ENCODE data around the gene WHRN.
A peak's percentile ranks its signal among the peaks of the same experiment; 100 is the strongest.

Gene WHRN

GRCh38 chr9:114394523-114395333 is 110.5 kb downstream of the WHRN start:
- Histone ChIP-seq H3K9me3 (ENCODE audit: control insufficient read depth, low read length) (no peaks in the 10 kb centered on the region), H3K27ac (ENCODE audit: insufficient read depth, low read depth, low read length, poor library complexity, severe bottlenecking) (no peak overlapping the region), H3K36me3 (ENCODE audit: control insufficient read depth, insufficient read depth, low read length) (no peaks in the 10 kb centered on the region), H3K4me3 (ENCODE audit: insufficient read depth, low read depth, low read length) (no peak overlapping the region), H3K27me3 (ENCODE audit: control insufficient read depth, insufficient read depth, low read length, poor library complexity, severe bottlenecking) (no peaks in the 10 kb centered on the region), H3K4me1 (ENCODE audit: control insufficient read depth, insufficient read depth, low read length) (peaks cover 27% of the 10 kb centered on the region)
- 83 to 90% methylated on average over 7 of the region's 7 CpGs for WGBS, 2 experiments

DNA sequence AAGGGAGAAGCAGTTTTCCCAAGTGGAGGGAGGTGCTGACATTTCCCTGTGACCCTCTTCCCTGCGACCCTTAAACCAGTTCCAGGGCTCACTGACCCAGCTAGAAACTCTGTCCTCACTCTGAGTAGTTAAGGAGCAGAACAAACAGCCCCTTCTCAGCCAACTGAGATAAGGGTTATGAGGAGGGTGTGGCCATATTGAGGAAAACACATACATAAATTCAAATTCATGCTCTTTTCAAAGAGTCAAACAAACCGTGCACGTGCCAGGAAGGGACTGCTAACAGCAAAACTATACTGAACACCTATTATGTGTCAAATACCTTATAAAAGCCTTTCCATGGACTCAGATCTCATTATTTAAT is 112.5 kb downstream of the WHRN start:
- Histone ChIP-seq H3K27ac (ENCODE audit: insufficient read depth, low read depth, low read length, poor library complexity, severe bottlenecking) (no peak overlapping the region), H3K36me3 (ENCODE audit: control insufficient read depth, insufficient read depth, low read length) (no peaks in the 10 kb centered on the region), H3K27me3 (ENCODE audit: control insufficient read depth, insufficient read depth, low read length, poor library complexity, severe bottlenecking) (no peaks in the 10 kb centered on the region), H3K4me3 (ENCODE audit: insufficient read depth, low read depth, low read length) (no peak overlapping the region), H3K9me3 (ENCODE audit: control insufficient read depth, low read length) (no peaks in the 10 kb centered on the region), H3K4me1 (ENCODE audit: control insufficient read depth, insufficient read depth, low read length) (peaks cover 33% of the 10 kb centered on the region)
- WGBS, 2 experiments, result 83 to 94% methylated on average over 3 of the region's 3 CpGs

DNA sequence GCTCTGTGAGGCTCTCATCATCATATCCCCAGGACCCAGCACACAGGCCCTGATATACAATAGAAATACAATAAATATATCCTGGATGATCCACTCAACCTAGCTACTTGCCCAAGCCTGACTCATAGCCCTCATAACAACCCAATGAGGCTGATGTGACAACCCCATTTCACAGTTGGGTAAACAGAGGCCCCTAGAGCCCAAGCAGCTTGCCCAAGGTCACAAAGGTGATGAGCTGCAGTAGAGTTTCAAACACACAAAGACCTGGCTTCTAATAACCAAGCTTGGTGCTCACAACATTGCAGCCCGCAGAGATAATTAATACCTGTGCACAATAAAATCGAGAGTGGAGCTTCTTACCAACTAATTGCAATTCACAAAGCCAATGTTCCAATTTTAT is 114.3 kb downstream of the WHRN start:
- peaks cover 37% of the 10 kb centered on the region for H3K4me1 ChIP-seq (ENCODE audit: control insufficient read depth, insufficient read depth, low read length)
- whole genome bisulfite sequencing, 2 experiments, result 94% methylated on average over 2 of the region's 2 CpGs
- no peaks in the 10 kb centered on the region for H3K9me3 ChIP-seq (ENCODE audit: control insufficient read depth, low read length)
- H3K27ac ChIP-seq (ENCODE audit: insufficient read depth, low read depth, low read length, poor library complexity, severe bottlenecking), result no peak overlapping the region
- H3K27me3 ChIP-seq (ENCODE audit: control insufficient read depth, insufficient read depth, low read length, poor library complexity, severe bottlenecking), result no peaks in the 10 kb centered on the region
- H3K4me3 ChIP-seq (ENCODE audit: insufficient read depth, low read depth, low read length), result no peak overlapping the region
- H3K36me3 ChIP-seq (ENCODE audit: control insufficient read depth, insufficient read depth, low read length), result no peaks in the 10 kb centered on the region

- H3K36me3 ChIP-seq (ENCODE audit: control insufficient read depth, insufficient read depth, low read length), result no peaks in the 10 kb centered on the region
- no peak overlapping the region for H3K4me3 ChIP-seq (ENCODE audit: insufficient read depth, low read depth, low read length)
- no peaks in the 10 kb centered on the region for H3K27me3 ChIP-seq (ENCODE audit: control insufficient read depth, insufficient read depth, low read length, poor library complexity, severe bottlenecking)
- H3K4me1 ChIP-seq (ENCODE audit: control insufficient read depth, insufficient read depth, low read length), result peaks cover 39% of the 10 kb centered on the region
- no peak overlapping the region for H3K27ac ChIP-seq (ENCODE audit: insufficient read depth, low read depth, low read length, poor library complexity, severe bottlenecking)
- WGBS, 2 experiments, result 85 to 86% methylated on average over 6 to 7 of the region's 7 CpGs
- no peaks in the 10 kb centered on the region for H3K9me3 ChIP-seq (ENCODE audit: control insufficient read depth, low read length)
These were observed 115.5 kb downstream of the WHRN start for GRCh38 chr9:114389612-114390368.

GRCh38 chr9:114388764-114389375 is 116.4 kb downstream of the WHRN start:
- Histone ChIP-seq H3K36me3 (ENCODE audit: control insufficient read depth, insufficient read depth, low read length) (no peaks in the 10 kb centered on the region), H3K27ac (ENCODE audit: insufficient read depth, low read depth, low read length, poor library complexity, severe bottlenecking) (no peak overlapping the region), H3K27me3 (ENCODE audit: control insufficient read depth, insufficient read depth, low read length, poor library complexity, severe bottlenecking) (no peaks in the 10 kb centered on the region), H3K4me1 (ENCODE audit: control insufficient read depth, insufficient read depth, low read length) (peaks cover 39% of the 10 kb centered on the region), H3K4me3 (ENCODE audit: insufficient read depth, low read depth, low read length) (no peak overlapping the region), H3K9me3 (ENCODE audit: control insufficient read depth, low read length) (no peaks in the 10 kb centered on the region)
- WGBS, 2 experiments, result 84 to 89% methylated on average over 9 of the region's 9 CpGs

- Histone ChIP-seq H3K9me3 (ENCODE audit: control insufficient read depth, low read length) (no peaks in the 10 kb centered on the region), H3K27me3 (ENCODE audit: control insufficient read depth, insufficient read depth, low read length, poor library complexity, severe bottlenecking) (no peaks in the 10 kb centered on the region), H3K36me3 (ENCODE audit: control insufficient read depth, insufficient read depth, low read length) (no peaks in the 10 kb centered on the region), H3K4me1 (ENCODE audit: control insufficient read depth, insufficient read depth, low read length) (peaks cover 45% of the 10 kb centered on the region), H3K4me3 (ENCODE audit: insufficient read depth, low read depth, low read length) (peak overlapping the region; percentile 36), H3K27ac (ENCODE audit: insufficient read depth, low read depth, low read length, poor library complexity, severe bottlenecking) (no peak overlapping the region)
- WGBS, 2 experiments, result 82% methylated on average over 9 of the region's 9 CpGs
These were observed 117.0 kb downstream of the WHRN start for GRCh38 chr9:114388357-114388682.

DNA sequence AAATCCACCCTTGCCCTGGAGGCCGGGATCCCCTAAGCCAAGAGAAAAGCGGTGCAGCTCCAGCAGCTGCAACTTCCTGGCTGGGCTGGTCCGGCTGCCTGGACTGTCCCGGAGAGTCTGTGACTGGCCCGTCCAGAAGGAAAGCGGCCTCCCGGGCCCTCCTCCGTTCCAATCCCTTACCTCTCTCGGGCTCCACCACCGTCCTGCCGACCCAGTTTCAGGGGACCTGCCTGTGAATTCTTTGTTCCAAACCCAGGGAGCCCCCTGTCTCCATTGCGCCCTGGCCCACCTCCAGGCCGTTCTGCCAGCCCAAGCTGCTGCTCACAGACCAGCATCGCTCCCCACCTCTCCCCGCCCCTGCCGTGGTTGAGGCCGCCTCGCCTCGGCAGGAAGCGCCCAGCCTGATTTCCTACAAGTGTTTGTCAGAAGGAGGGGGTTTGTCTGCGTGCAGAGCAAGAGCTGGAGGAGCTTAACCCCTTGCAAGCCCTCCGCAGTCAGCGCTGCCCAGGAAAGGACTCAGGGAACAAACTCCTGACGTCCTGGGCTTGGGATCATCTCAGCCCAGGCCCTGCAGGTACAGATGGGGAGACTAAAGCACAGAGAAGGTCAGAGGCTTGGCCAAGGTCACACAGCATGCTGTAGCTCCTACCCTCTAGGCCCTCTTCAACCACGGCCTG is 117.5 kb downstream of the WHRN start, which contains the start of gene AKNA:
Gene AKNA (minus strand): TSS at position 303 of the 677 bp plus-strand sequence. CDS start 6,649 bp downstream, outside the sequence.
- Histone ChIP-seq H3K27ac (ENCODE audit: insufficient read depth, low read depth, low read length, poor library complexity, severe bottlenecking) (peak within 1 kb of the TSS; percentile 22), H3K36me3 (ENCODE audit: control insufficient read depth, insufficient read depth, low read length) (no peaks in the 10 kb centered on the region), H3K27me3 (ENCODE audit: control insufficient read depth, insufficient read depth, low read length, poor library complexity, severe bottlenecking) (no peaks in the 10 kb centered on the region), H3K4me3 (ENCODE audit: insufficient read depth, low read depth, low read length) (peak within 1 kb of the TSS; percentile 36), H3K9me3 (ENCODE audit: control insufficient read depth, low read length) (no peaks in the 10 kb centered on the region), H3K4me1 (ENCODE audit: control insufficient read depth, insufficient read depth, low read length) (peaks cover 48% of the 10 kb centered on the region)
- 9 to 11% methylated on average over 25 of the region's 25 CpGs for WGBS, 2 experiments

- no peaks in the 10 kb centered on the region for H3K36me3 ChIP-seq (ENCODE audit: control insufficient read depth, insufficient read depth, low read length)
- peak overlapping the region; percentile 36 for H3K4me3 ChIP-seq (ENCODE audit: insufficient read depth, low read depth, low read length)
- H3K27me3 ChIP-seq (ENCODE audit: control insufficient read depth, insufficient read depth, low read length, poor library complexity, severe bottlenecking), result no peaks in the 10 kb centered on the region
- H3K9me3 ChIP-seq (ENCODE audit: control insufficient read depth, low read length), result no peaks in the 10 kb centered on the region
- H3K27ac ChIP-seq (ENCODE audit: insufficient read depth, low read depth, low read length, poor library complexity, severe bottlenecking), result no peak overlapping the region
- WGBS, 2 experiments, result 37 to 39% methylated on average over 18 of the region's 18 CpGs
- H3K4me1 ChIP-seq (ENCODE audit: control insufficient read depth, insufficient read depth, low read length), result peaks cover 51% of the 10 kb centered on the region
These were observed 118.2 kb downstream of the WHRN start for GRCh38 chr9:114386886-114387679.

GRCh38 chr9:114386361-114386885 is 118.8 kb downstream of the WHRN start:
- Histone ChIP-seq H3K4me3 (ENCODE audit: insufficient read depth, low read depth, low read length) (no peak overlapping the region), H3K27ac (ENCODE audit: insufficient read depth, low read depth, low read length, poor library complexity, severe bottlenecking) (no peak overlapping the region), H3K36me3 (ENCODE audit: control insufficient read depth, insufficient read depth, low read length) (no peaks in the 10 kb centered on the region), H3K9me3 (ENCODE audit: control insufficient read depth, low read length) (no peaks in the 10 kb centered on the region), H3K4me1 (ENCODE audit: control insufficient read depth, insufficient read depth, low read length) (peaks cover 51% of the 10 kb centered on the region), H3K27me3 (ENCODE audit: control insufficient read depth, insufficient read depth, low read length, poor library complexity, severe bottlenecking) (no peaks in the 10 kb centered on the region)
- 54 to 62% methylated on average over 10 of the region's 10 CpGs for WGBS, 2 experiments

All from ectodermal cell (in vitro differentiated cells).